H7 (cell line): ENCODE measurements around the gene SMAD3. TPM values are rescaled to one million over a fixed set of nuclear protein-coding genes. Genes with fewer than 3 reads are reported as not detected.

Source experiments
- DNase-seq: peaks from one replicate; pipeline ENCODE4 v3.0.0; 2012
- H3K27me3 ChIP-seq: 2 replicates; pipeline ENCODE4 v1.6.0; 2011; ENCODE audit warnings: mild to moderate bottlenecking, low read length; ENCODE audit not compliant: control insufficient read depth, insufficient read depth
- H3K36me3 ChIP-seq: replicated peaks from 2 replicates; pipeline ENCODE4 v1.5.1; 2011; ENCODE audit warnings: low read length; ENCODE audit not compliant: control insufficient read depth, insufficient read depth
- H3K4me3 ChIP-seq: 2 replicates; pipeline ENCODE4 v1.5.1; 2011; ENCODE audit warnings: low read depth, mild to moderate bottlenecking, control low read depth, low read length, moderate library complexity; ENCODE audit not compliant: insufficient read depth
- total RNA-seq: library from RNA; depleted of rRNA; stranded (reverse); fragments of >200 nt; shearing (Covaris generic); gene quantifications from 2 replicates; pipeline ENCODE4 v1.2.3, GENCODE V29; 2014

Gene SMAD3
- total RNA-seq, 1 experiment from 2014 or later = 29.2 TPM

GRCh38 chr15:67089217-67090193 is 24.1 kb downstream of the SMAD3 start:
- Histone ChIP-seq H3K4me3 (no peak overlapping the region), H3K36me3 (no peaks in the 10 kb centered on the region; the same call in none of the 2 replicates), H3K27me3 (no peaks in the 10 kb centered on the region)
- no peak for DNase-seq

DNA sequence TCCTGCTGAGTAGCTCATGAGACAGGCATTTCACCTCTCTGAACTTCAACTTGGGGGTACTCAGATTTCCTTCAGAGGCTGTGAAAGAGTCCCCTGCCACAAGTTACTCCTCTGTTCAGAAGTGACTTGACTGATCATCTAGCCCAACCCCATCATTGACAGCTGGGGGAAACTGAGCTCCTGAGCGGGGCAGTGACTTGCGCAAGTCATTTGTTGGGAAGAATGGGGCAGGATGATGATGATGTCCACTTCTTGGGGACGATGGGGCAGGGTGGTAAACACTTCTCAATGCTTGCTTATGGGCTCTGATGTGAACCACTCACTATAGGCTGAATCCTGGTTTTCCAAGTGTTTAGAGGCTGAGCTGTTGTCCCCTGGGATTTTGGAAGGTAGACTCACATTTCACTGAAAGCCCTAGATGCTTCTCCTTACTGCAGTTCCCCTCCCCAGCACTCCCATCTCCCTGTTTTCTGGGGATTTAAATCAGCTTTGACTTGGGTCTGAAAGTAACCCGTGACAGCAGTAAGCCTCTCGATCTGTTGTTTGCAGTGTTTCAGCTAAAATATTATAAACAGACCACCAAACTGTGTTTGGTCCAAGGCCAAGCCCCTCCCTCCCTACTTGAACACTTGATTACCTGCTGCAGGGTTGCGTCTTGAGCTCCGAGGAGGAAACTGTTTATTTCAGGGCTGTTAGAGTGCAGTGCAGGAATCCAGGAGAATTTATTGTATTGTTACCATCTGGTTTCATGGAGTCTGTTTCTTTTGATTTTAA is 25.1 kb downstream of the SMAD3 start:
- H3K4me3 ChIP-seq = no peak overlapping the region
- H3K27me3 ChIP-seq = no peaks in the 10 kb centered on the region
- no peaks in the 10 kb centered on the region; the same call in none of the 2 replicates for H3K36me3 ChIP-seq
- DNase-seq = no peak

- Histone ChIP-seq H3K4me3 (no peak overlapping the region), H3K27me3 (no peaks in the 10 kb centered on the region), H3K36me3 (no peaks in the 10 kb centered on the region; the same call in 1 of the 2 replicates)
- DNase-seq = no peak
These were observed 25.9 kb downstream of the SMAD3 start for GRCh38 chr15:67091071-67091979.

GRCh38 chr15:67091980-67092677 is 26.7 kb downstream of the SMAD3 start:
- DNase-seq = peak; percentile 61
- no peaks in the 10 kb centered on the region; the same call in 1 of the 2 replicates for H3K36me3 ChIP-seq

DNA sequence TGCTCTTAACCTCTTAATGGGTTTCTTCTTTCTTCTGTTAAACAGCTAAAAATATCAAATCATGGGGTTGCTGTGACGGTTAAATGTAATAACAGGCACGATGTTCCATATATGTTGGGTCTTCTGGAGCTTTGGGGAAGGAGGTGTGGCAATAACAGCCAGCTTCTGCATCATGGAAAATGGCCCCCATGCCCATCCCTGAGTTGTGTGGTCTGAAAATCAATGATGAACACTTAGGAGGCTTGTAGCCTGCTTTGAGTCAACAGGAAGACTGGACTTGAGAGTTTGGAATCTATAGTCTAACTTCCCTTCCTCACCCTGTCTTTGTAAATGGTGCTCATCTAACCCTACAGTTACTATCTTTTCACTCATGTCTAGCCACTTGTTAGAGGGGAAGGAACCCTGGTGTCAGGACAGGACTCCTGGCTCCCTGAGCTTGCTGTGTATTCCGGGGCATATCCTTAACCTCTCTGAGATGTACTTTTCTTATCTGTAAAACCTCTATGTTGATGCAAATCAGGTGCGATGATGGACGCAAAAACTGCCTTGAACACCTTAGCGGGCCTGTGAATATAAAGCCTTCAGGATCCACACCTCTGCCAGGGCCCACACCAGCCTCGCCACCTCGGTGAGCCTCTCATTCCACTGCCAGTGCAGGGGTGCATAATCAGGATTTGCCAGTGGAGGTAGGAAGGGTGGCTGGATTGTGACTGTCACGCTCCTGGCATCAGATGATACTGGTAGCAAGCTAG is 27.5 kb downstream of the SMAD3 start:
- H3K4me3 ChIP-seq = no peak overlapping the region

More at GRCh38 chr15:67091980-67092677, 26.7 kb downstream of the SMAD3 start:
- no peak overlapping the region for H3K4me3 ChIP-seq
- no peaks in the 10 kb centered on the region for H3K27me3 ChIP-seq

GRCh38 chr15:67093504-67093862 is 28.1 kb downstream of the SMAD3 start:
- Histone ChIP-seq H3K27me3 (no peaks in the 10 kb centered on the region), H3K4me3 (no peak overlapping the region), H3K36me3 (no peaks in the 10 kb centered on the region; the same call in 1 of the 2 replicates)
- DNase-seq = no peak

More for the DNA sequence above, 27.5 kb downstream of the SMAD3 start:
- H3K36me3 ChIP-seq = no peaks in the 10 kb centered on the region; the same call in 1 of the 2 replicates
- no peak for DNase-seq
- no peaks in the 10 kb centered on the region for H3K27me3 ChIP-seq

- DNase-seq = no peak
- Histone ChIP-seq H3K36me3 (no peaks in the 10 kb centered on the region; the same call in 1 of the 2 replicates), H3K4me3 (no peak overlapping the region), H3K27me3 (no peaks in the 10 kb centered on the region)
These were observed 28.8 kb downstream of the SMAD3 start for GRCh38 chr15:67094001-67094826.

- Histone ChIP-seq H3K4me3 (no peak overlapping the region), H3K27me3 (no peaks in the 10 kb centered on the region), H3K36me3 (no peaks in the 10 kb centered on the region; the same call in 1 of the 2 replicates)
- no peak for DNase-seq
These were observed 30.5 kb downstream of the SMAD3 start for GRCh38 chr15:67095912-67096311.

- H3K36me3 ChIP-seq = no peaks in the 10 kb centered on the region; the same call in 1 of the 2 replicates
- DNase-seq = no peak
- no peak overlapping the region for H3K4me3 ChIP-seq
- H3K27me3 ChIP-seq = no peaks in the 10 kb centered on the region
These were observed 31.3 kb downstream of the SMAD3 start for GRCh38 chr15:67096546-67097294.

- no peak for DNase-seq
- Histone ChIP-seq H3K4me3 (no peak overlapping the region), H3K36me3 (no peaks in the 10 kb centered on the region; the same call in 1 of the 2 replicates), H3K27me3 (no peaks in the 10 kb centered on the region)
These were observed 32.0 kb downstream of the SMAD3 start for GRCh38 chr15:67097424-67097823.

GRCh38 chr15:67097930-67098740 is 32.7 kb downstream of the SMAD3 start:
- Histone ChIP-seq H3K36me3 (no peaks in the 10 kb centered on the region; the same call in 1 of the 2 replicates), H3K27me3 (no peaks in the 10 kb centered on the region), H3K4me3 (no peak overlapping the region)
- DNase-seq = no peak
